Esophagus muscularis mucosa (tissue), 4 donors: ENCODE measurements around the gene MBOAT2. TPM values are rescaled to one million over a fixed set of nuclear protein-coding genes. Genes with fewer than 3 reads are reported as not detected.

Source experiments
- DNase-seq: peaks from one replicate; pipeline ENCODE4 v3.0.0-alpha.2; 2017; ENCODE audit errors: extremely low spot score
- H3K27ac ChIP-seq, 4 donors: fragments of 200-600 bp; sonication (generic); replicated peaks in 1 of 4; 1 replicate in 3 of 4; 2 replicates in 1 of 4; pipeline ENCODE4 v1.5.1; 2016 to 2019; ENCODE audit warnings: mild to moderate bottlenecking in 1 of 4
- H3K27me3 ChIP-seq, 4 donors: fragments of 200-600 bp; sonication (generic); one replicate each; pipeline versions ENCODE4 v1.5.1 to v1.6.0; 2016 to 2019
- H3K36me3 ChIP-seq, 4 donors: fragments of 200-600 bp; sonication (generic); one replicate each; pipeline ENCODE4 v1.5.1; 2016 to 2019
- H3K4me1 ChIP-seq, 4 donors: fragments of 200-600 bp; sonication (generic); one replicate each; pipeline ENCODE4 v1.5.1; 2016 to 2019
- H3K4me3 ChIP-seq, 4 donors: fragments of 200-600 bp; sonication (generic); 1 replicate in 2 of 4; 2 replicates in 2 of 4; pipeline ENCODE4 v1.5.1; 2016 to 2019; ENCODE audit warnings: mild to moderate bottlenecking in 4 of 4, moderate library complexity in 1 of 4
- H3K9me3 ChIP-seq, 4 donors: fragments of 200-600 bp; sonication (generic); 1 replicate in 3 of 4; 2 replicates in 1 of 4; pipeline ENCODE4 v1.5.1; 2016 to 2019
- EP300 ChIP-seq: sonication (generic); formaldehyde crosslinking; IDR thresholded peaks from one replicate; pipeline ENCODE4 v1.6.1; 2017; ENCODE audit warnings: antibody characterized with exemption
- POLR2A ChIP-seq: fragments of 450-650 bp; IDR thresholded peaks from one replicate; pipeline ENCODE4 v1.6.1; 2017; ENCODE audit warnings: antibody characterized with exemption, moderate library complexity, mild to moderate bottlenecking, low read depth
- POLR2AphosphoS5 ChIP-seq, 2 donors: sonication (generic); formaldehyde crosslinking; IDR thresholded peaks; one replicate each; pipeline ENCODE4 v1.6.1; 2017; ENCODE audit warnings: antibody characterized with exemption in 2 of 2
- WGBS: methylation state at CpG from one replicate; pipeline ENCODE4 v1.1.5; 2018; 5-methylcytosine and 5-hydroxymethylcytosine counted together
- intact Hi-C: fragments of 100-400 bp; cut with DNase I; formaldehyde crosslinking; loops from one replicate; pipeline ENCODE4 v1.15.1; 2023
- total RNA-seq, 4 donors: library from RNA; depleted of rRNA; stranded (reverse); fragments of >200 nt; gene quantifications; one replicate each; pipeline versions ENCODE4 v1.1.0 to v1.2.1, GENCODE V29; 2016
- TF ChIP-seq, protein P1 (sequence below), 3 experiments: fragments of 200-600 bp in 2 of 3; fragments of 450-650 bp in 1 of 3; sonication (generic) in 2 of 3; IDR thresholded peaks; one replicate each; pipeline ENCODE4 v1.5.1; 2017 to 2019; ENCODE audit warnings: antibody characterized with exemption in 3 of 3, mild to moderate bottlenecking in 2 of 3, moderate library complexity in 1 of 3

The MBOAT2 gene
- total RNA-seq, 4 donors from 2014 or later = 14.1 to 19.9 (median 17.0) TPM

DNA sequence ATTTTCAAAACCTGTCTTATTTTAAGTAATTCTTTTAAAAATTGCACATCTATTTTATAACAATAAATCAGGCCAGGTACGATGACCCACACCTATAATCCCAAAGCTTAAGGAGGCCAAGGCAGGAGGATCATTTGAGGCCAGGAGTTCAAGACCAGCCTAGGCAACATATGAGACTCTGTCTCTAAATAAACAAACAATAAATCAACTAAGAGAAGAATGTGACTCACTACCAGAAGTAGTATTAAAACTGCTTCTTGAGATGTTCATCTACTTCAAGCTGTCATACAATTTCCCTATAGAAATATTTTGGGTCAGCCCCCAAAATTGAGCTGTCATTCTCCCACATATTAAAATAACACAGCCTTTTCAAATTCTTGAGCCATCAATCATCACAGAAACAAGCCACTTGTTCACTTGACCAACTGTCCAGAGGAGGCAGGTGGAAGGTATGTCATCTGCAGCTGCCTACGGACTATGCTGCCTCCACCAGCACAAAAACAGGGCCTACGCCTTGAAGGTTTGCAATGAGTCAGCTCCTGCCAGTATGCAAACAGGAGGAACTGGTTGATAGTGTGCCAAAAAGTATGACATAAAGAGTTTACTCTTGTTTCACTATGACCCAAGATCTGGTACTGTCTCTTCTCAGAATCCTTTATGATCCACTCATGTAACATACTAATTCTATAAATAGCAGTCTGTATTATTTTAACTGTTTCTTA is 199.7 kb downstream of the MBOAT2 start:
- Histone ChIP-seq H3K27ac (no peak overlapping the region), H3K36me3 (peaks cover 14 to 91% (median 56%) of the 10 kb centered on the region in 4 donors), H3K4me3 (no peak overlapping the region), H3K4me1 (peaks cover 6 to 16% (median 9%) of the 10 kb centered on the region in 4 donors), H3K9me3 (no peaks in the 10 kb centered on the region), H3K27me3 (no peaks in the 10 kb centered on the region)
- intact Hi-C loops = no loop called here
- 67% methylated on average over 3 of the region's 3 CpGs for WGBS
- TF ChIP-seq EP300 (no peak), POLR2AphosphoS5 (IDR thresholded peaks at IDR 0.05) (peak in 1 of 2 donors; percentile 8), POLR2A (no peak)
- TF ChIP-seq, protein P1, sequence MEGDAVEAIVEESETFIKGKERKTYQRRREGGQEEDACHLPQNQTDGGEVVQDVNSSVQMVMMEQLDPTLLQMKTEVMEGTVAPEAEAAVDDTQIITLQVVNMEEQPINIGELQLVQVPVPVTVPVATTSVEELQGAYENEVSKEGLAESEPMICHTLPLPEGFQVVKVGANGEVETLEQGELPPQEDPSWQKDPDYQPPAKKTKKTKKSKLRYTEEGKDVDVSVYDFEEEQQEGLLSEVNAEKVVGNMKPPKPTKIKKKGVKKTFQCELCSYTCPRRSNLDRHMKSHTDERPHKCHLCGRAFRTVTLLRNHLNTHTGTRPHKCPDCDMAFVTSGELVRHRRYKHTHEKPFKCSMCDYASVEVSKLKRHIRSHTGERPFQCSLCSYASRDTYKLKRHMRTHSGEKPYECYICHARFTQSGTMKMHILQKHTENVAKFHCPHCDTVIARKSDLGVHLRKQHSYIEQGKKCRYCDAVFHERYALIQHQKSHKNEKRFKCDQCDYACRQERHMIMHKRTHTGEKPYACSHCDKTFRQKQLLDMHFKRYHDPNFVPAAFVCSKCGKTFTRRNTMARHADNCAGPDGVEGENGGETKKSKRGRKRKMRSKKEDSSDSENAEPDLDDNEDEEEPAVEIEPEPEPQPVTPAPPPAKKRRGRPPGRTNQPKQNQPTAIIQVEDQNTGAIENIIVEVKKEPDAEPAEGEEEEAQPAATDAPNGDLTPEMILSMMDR (IDR thresholded peaks at IDR 0.05) = no peak
- no peak for DNase-seq

DNA sequence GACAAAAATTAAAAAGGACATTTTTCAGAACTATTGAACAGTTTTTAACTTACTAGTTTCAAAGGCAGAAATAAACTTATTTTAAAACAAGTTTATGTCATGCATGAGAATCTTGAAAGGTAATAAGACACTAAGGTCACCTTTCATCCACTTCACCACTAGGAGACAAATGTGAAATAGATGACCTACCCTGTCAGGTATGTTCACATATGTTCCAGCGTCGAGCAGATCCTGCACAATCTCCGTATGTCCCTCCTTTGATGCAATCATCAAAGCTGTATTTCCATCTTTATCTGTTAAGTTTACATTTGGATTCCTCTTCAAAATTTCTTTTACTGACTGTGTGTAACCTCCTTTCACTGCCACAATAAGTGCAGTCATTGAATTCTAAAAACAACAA is 200.7 kb downstream of the MBOAT2 start:
- no peaks in the 10 kb centered on the region for H3K27me3 ChIP-seq
- TF ChIP-seq, protein P1 (IDR thresholded peaks at IDR 0.05) = no peak
- TF ChIP-seq EP300 = no peak
- no peak for TF ChIP-seq POLR2A
- TF ChIP-seq POLR2AphosphoS5 (IDR thresholded peaks at IDR 0.05) = no peak
- peaks cover 23 to 88% (median 54%) of the 10 kb centered on the region in 4 donors for H3K36me3 ChIP-seq
- no peak overlapping the region for H3K27ac ChIP-seq
- no peaks in the 10 kb centered on the region for H3K9me3 ChIP-seq
- H3K4me1 ChIP-seq = peaks cover 6 to 16% (median 9%) of the 10 kb centered on the region in 4 donors
- intact Hi-C loops = no loop called here
- no peak overlapping the region for H3K4me3 ChIP-seq
- 87% methylated on average over 3 of the region's 3 CpGs for WGBS
- DNase-seq = no peak

Other genes with a start within 250 kb of the MBOAT2 start
- 10 to 100 TPM; 65.8 to 78.1 (median 73.6) TPM for gene KIDINS220, start 166.1 kb downstream of the MBOAT2 start, total RNA-seq
- 10 to 100 TPM; 18.7 to 24.0 (median 21.3) TPM for gene ASAP2, start 203.1 kb upstream of the MBOAT2 start, total RNA-seq